Measurements from ENCODE around the gene SPG11.
A peak's percentile ranks its signal among the peaks of the same experiment; 100 is the strongest.

The SPG11 gene

GRCh38 chr15:44673639-44674038, 10.2 kb upstream of the SPG11 start:
- H3K4me3 ChIP-seq (ENCODE audit: low read length) = no peak overlapping the region
- DNase-seq (ENCODE audit: low read depth) = no peak
- TF ChIP-seq CTCF (conservative IDR thresholded peaks at IDR 0.05; ENCODE audit: low read length) = no peak

GRCh38 chr15:44670087-44670950, 6.9 kb upstream of the SPG11 start:
- no peak overlapping the region for H3K4me3 ChIP-seq (ENCODE audit: low read length)
- TF ChIP-seq CTCF (conservative IDR thresholded peaks at IDR 0.05; ENCODE audit: low read length) = no peak
- DNase-seq (ENCODE audit: low read depth) = no peak

- H3K4me3 ChIP-seq (ENCODE audit: low read length) = no peak overlapping the region
- TF ChIP-seq CTCF (conservative IDR thresholded peaks at IDR 0.05; ENCODE audit: low read length) = no peak
- no peak for DNase-seq (ENCODE audit: low read depth)
Observed at GRCh38 chr15:44668921-44669320, 5.5 kb upstream of the SPG11 start.

GRCh38 chr15:44667039-44667360, 3.5 kb upstream of the SPG11 start:
- no peak for TF ChIP-seq CTCF (conservative IDR thresholded peaks at IDR 0.05; ENCODE audit: low read length)
- H3K4me3 ChIP-seq (ENCODE audit: low read length) = no peak overlapping the region
- DNase-seq (ENCODE audit: low read depth) = no peak

- no peak overlapping the region for H3K4me3 ChIP-seq (ENCODE audit: low read length)
- no peak for DNase-seq (ENCODE audit: low read depth)
- TF ChIP-seq CTCF (conservative IDR thresholded peaks at IDR 0.05; ENCODE audit: low read length) = no peak
Observed at GRCh38 chr15:44666210-44667038, 3.0 kb upstream of the SPG11 start.

GRCh38 chr15:44662478-44663409, 718 bp downstream of the SPG11 start:
- DNase-seq (ENCODE audit: low read depth) = peak; percentile 47

More at GRCh38 chr15:44662478-44663409, 718 bp downstream of the SPG11 start:
- no peak for TF ChIP-seq CTCF (conservative IDR thresholded peaks at IDR 0.05; ENCODE audit: low read length)
- peak overlapping the region; percentile 91 for H3K4me3 ChIP-seq (ENCODE audit: low read length)
